HEK293 (cell line): ENCODE data around the gene ISYNA1.

ENCODE experiments used
- CTCF ChIA-PET: fragments of 350-600 bp; formaldehyde crosslinking; extraction: SDS; loops from one replicate; lab custom pipeline; 2021; ENCODE audit warnings: antibody characterized with exemption; lab: Yijun Ruan, JAX
- POLR2A ChIA-PET: fragments of 300-600 bp; formaldehyde crosslinking; extraction: SDS; loops from one replicate; lab custom pipeline; 2020; ENCODE audit warnings: antibody characterized with exemption, inconsistent platforms; lab: Yijun Ruan, JAX
- H3K27ac ChIP-seq: fragments of 200-500 bp; sonication (Bioruptor generic); 2 replicates; pipeline ENCODE4 v1.5.1; 2014; ENCODE audit warnings: low read depth, low read length, control low read depth, inconsistent platforms; ENCODE audit errors: extremely low read depth
- H3K36me3 ChIP-seq, 2 experiments: fragments of 200-500 bp in 1 of 2; sonication (Bioruptor generic) in 1 of 2; 1 replicate in 1 of 2; 2 replicates in 1 of 2; pipeline ENCODE4 v1.5.1; 2014 to 2017; ENCODE audit warnings: inconsistent platforms in 2 of 2, low read length in 2 of 2; ENCODE audit not compliant: control insufficient read depth in 2 of 2, insufficient read depth in 1 of 2
- H3K4me1 ChIP-seq: fragments of 200-500 bp; sonication (Bioruptor generic); 2 replicates; pipeline ENCODE4 v1.5.1; 2014; ENCODE audit warnings: mild to moderate bottlenecking, low read length, inconsistent platforms; ENCODE audit not compliant: control insufficient read depth, insufficient read depth
- H3K4me3 ChIP-seq: 2 replicates; pipeline ENCODE4 v1.5.1; 2011; ENCODE audit warnings: low read depth, mild to moderate bottlenecking, control low read depth, low read length, moderate library complexity
- H3K9me3 ChIP-seq: fragments of 200-500 bp; sonication (Bioruptor generic); 2 replicates; pipeline ENCODE4 v1.5.1; 2014; ENCODE audit warnings: low read depth, low read length, inconsistent platforms; ENCODE audit not compliant: control insufficient read depth, insufficient read depth
- BCL11A ChIP-seq: fragments of 450-650 bp; formaldehyde crosslinking; IDR thresholded peaks from 2 replicates; pipeline ENCODE4 v1.5.1; 2016; ENCODE audit warnings: low read depth, missing biosample characterization, missing genetic modification characterization
- HOXA7 ChIP-seq: sonication (generic); formaldehyde crosslinking; IDR thresholded peaks from 2 replicates; pipeline ENCODE4 v1.8.1; 2022; ENCODE audit warnings: missing genetic modification reagents, borderline replicate concordance
- SETDB1 ChIP-seq: IDR thresholded peaks from one replicate; pipeline ENCODE4 v1.6.1; 2017; ENCODE audit warnings: mild to moderate bottlenecking, low read length, moderate library complexity, mixed read lengths; ENCODE audit not compliant: insufficient read length
- TCF7L2 ChIP-seq: IDR thresholded peaks from 2 replicates; pipeline ENCODE4 v1.6.1; 2011; ENCODE audit warnings: low read depth, mild to moderate bottlenecking, inconsistent platforms, low read length, moderate library complexity, borderline replicate concordance
- ZFHX2 ChIP-seq: fragments of 450-650 bp; formaldehyde crosslinking; conservative IDR thresholded peaks from 2 replicates; pipeline ENCODE4 v1.5.1; 2016; ENCODE audit warnings: missing biosample characterization, missing genetic modification characterization
- ZNF132 ChIP-seq: fragments of 450-650 bp; formaldehyde crosslinking; IDR thresholded peaks from 2 replicates; pipeline ENCODE4 v1.5.1; 2017; ENCODE audit warnings: missing biosample characterization, missing genetic modification characterization, borderline replicate concordance
- ZNF2 ChIP-seq: fragments of 450-650 bp; formaldehyde crosslinking; IDR thresholded peaks from 2 replicates; pipeline ENCODE4 v1.5.1; 2016; ENCODE audit warnings: missing biosample characterization, missing genetic modification characterization
- ZNF324 ChIP-seq: fragments of 450-650 bp; formaldehyde crosslinking; IDR thresholded peaks from 2 replicates; pipeline ENCODE4 v1.5.1; 2016; ENCODE audit warnings: missing biosample characterization, missing genetic modification characterization
- ZNF555 ChIP-seq: fragments of 450-650 bp; formaldehyde crosslinking; conservative IDR thresholded peaks from 2 replicates; pipeline ENCODE4 v1.5.1; 2017; ENCODE audit warnings: missing biosample characterization, mild to moderate bottlenecking, missing genetic modification characterization, inconsistent platforms
- ZNF76 ChIP-seq: fragments of 450-650 bp; formaldehyde crosslinking; IDR thresholded peaks from 2 replicates; pipeline ENCODE4; 2016; ENCODE audit warnings: low read depth, missing biosample characterization, missing genetic modification characterization, borderline replicate concordance
- TF ChIP-seq, protein P1 (sequence below): fragments of 450-650 bp; formaldehyde crosslinking; IDR thresholded peaks from 2 replicates; pipeline ENCODE4 v1.5.1; 2016; ENCODE audit warnings: missing biosample characterization, missing genetic modification characterization
- TF ChIP-seq, protein P2 (sequence below): fragments of 450-650 bp; formaldehyde crosslinking; IDR thresholded peaks from 2 replicates; pipeline ENCODE4 v1.5.1; 2016; ENCODE audit warnings: missing biosample characterization, missing genetic modification characterization, borderline replicate concordance
- TF ChIP-seq, protein P3 (sequence below): fragments of 450-650 bp; IDR thresholded peaks from 2 replicates; pipeline ENCODE4 v1.5.1; 2018; ENCODE audit warnings: missing biosample characterization, mild to moderate bottlenecking, missing genetic modification characterization
- TF ChIP-seq, protein P4 (sequence below): fragments of 450-650 bp; formaldehyde crosslinking; conservative IDR thresholded peaks from 2 replicates; pipeline ENCODE4 v1.5.1; 2016; ENCODE audit warnings: low read depth, missing biosample characterization, missing genetic modification characterization
- TF ChIP-seq, protein P5 (sequence below): fragments of 450-650 bp; formaldehyde crosslinking; conservative IDR thresholded peaks from 2 replicates; pipeline ENCODE4 v1.5.1; 2016; ENCODE audit warnings: low read depth, missing biosample characterization, missing genetic modification characterization
- TF ChIP-seq, protein P6 (sequence below): fragments of 450-650 bp; formaldehyde crosslinking; IDR thresholded peaks from 2 replicates; pipeline ENCODE4 v1.5.1; 2016; ENCODE audit warnings: missing biosample characterization, missing genetic modification characterization

ISYNA1 gene

DNA sequence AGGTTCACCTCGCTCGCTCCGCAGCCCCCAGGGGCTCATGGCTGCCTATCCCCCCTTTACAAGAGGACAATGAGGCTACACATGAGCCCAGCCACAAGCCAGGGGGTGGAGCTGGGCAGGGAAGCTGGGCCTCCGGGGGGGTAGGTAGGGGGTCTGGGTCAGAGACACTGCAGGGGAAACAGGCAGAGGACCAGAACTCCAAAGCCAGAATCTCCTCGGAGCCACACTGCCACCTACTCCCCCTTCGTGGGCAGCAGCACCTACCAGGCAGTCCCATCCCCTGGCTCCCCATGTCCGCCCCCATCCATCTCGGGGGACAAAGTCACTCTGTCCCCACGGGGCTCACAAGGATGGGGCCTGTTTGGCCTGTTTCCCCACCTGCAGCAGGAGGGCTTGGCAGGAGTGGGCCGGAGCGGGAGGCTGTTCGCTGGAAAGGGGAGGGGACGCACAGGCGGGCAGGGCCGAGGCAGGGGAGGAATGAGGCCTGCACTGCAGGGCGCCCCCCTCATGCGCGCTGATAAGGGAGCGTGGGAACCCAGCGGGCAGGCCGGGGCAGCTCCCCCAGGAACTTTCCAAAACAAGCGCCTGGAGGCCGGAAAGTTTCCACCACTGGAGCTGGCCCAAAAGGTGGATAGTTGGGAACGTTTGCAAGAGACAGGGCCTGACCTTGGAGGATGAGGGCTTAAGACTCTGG lies 545 bp upstream of the ISYNA1 start:
- H3K36me3 ChIP-seq = peaks cover 5 to 26% of the 10 kb centered on the region in 2 experiments; a peak in 2 of 3 replicates
- peaks cover 16% of the 10 kb centered on the region for H3K4me1 ChIP-seq
- ChIA-PET CTCF (interaction anchor here (1.0 to 3.2 kb wide), 4 partner anchors 12 to 150 kb away, joined by 3 to 25 read pairs (median 12); partner anchors contain the start of gene REX1BD), POLR2A (interaction anchor here (0.6 to 1.8 kb wide), 3 partner anchors 13 to 494 kb away, joined by 4 to 5 read pairs (median 4); partner anchors contain the start of genes COPE and DDX49)
- peak overlapping the region; percentile 94 for H3K27ac ChIP-seq
- H3K4me3 ChIP-seq = peak overlapping the region; percentile 8
- H3K9me3 ChIP-seq = no peaks in the 10 kb centered on the region
- TF ChIP-seq ZFHX2 (peak; percentile 97), ZNF2 (tag by site-specific recombination) (peak; percentile 27; the same call in 1 of the 2 replicates), HOXA7 (CRISPR knock-in tag) (no peak), ZNF132 (tag by site-specific recombination) (no peak), BCL11A (tag by site-specific recombination) (peak; percentile 34; the same call in 1 of the 2 replicates), ZNF76 (tag by site-specific recombination) (peak; percentile 52; the same call in 1 of the 2 replicates), ZNF555 (tag by site-specific recombination) (no peak), SETDB1 (no peak), ZNF324 (tag by site-specific recombination) (peak; percentile 78), TCF7L2 (no peak)
- TF ChIP-seq, protein P1, sequence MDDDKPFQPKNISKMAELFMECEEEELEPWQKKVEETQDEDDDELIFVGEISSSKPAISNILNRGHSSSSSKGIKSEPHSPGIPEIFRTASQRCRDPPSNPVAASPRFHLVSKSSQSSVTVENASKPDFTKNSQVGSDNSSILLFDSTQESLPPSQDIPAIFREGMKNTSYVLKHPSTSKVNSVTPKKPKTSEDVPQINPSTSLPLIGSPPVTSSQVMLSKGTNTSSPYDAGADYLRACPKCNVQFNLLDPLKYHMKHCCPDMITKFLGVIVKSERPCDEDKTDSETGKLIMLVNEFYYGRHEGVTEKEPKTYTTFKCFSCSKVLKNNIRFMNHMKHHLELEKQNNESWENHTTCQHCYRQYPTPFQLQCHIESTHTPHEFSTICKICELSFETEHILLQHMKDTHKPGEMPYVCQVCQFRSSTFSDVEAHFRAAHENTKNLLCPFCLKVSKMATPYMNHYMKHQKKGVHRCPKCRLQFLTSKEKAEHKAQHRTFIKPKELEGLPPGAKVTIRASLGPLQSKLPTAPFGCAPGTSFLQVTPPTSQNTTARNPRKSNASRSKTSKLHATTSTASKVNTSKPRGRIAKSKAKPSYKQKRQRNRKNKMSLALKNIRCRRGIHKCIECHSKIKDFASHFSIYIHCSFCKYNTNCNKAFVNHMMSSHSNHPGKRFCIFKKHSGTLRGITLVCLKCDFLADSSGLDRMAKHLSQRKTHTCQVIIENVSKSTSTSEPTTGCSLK (tag by site-specific recombination) = no peak
- TF ChIP-seq, protein P2, sequence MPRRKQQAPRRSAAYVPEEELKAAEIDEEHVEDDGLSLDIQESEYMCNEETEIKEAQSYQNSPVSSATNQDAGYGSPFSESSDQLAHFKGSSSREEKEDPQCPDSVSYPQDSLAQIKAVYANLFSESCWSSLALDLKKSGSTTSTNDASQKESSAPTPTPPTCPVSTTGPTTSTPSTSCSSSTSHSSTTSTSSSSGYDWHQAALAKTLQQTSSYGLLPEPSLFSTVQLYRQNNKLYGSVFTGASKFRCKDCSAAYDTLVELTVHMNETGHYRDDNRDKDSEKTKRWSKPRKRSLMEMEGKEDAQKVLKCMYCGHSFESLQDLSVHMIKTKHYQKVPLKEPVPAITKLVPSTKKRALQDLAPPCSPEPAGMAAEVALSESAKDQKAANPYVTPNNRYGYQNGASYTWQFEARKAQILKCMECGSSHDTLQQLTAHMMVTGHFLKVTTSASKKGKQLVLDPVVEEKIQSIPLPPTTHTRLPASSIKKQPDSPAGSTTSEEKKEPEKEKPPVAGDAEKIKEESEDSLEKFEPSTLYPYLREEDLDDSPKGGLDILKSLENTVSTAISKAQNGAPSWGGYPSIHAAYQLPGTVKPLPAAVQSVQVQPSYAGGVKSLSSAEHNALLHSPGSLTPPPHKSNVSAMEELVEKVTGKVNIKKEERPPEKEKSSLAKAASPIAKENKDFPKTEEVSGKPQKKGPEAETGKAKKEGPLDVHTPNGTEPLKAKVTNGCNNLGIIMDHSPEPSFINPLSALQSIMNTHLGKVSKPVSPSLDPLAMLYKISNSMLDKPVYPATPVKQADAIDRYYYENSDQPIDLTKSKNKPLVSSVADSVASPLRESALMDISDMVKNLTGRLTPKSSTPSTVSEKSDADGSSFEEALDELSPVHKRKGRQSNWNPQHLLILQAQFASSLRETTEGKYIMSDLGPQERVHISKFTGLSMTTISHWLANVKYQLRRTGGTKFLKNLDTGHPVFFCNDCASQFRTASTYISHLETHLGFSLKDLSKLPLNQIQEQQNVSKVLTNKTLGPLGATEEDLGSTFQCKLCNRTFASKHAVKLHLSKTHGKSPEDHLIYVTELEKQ (tag by site-specific recombination) = peak; percentile 25; the same call in 1 of the 2 replicates
- TF ChIP-seq, protein P3, sequence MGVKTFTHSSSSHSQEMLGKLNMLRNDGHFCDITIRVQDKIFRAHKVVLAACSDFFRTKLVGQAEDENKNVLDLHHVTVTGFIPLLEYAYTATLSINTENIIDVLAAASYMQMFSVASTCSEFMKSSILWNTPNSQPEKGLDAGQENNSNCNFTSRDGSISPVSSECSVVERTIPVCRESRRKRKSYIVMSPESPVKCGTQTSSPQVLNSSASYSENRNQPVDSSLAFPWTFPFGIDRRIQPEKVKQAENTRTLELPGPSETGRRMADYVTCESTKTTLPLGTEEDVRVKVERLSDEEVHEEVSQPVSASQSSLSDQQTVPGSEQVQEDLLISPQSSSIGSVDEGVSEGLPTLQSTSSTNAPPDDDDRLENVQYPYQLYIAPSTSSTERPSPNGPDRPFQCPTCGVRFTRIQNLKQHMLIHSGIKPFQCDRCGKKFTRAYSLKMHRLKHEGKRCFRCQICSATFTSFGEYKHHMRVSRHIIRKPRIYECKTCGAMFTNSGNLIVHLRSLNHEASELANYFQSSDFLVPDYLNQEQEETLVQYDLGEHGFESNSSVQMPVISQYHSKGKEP (tag by site-specific recombination) = peak; percentile 78
- TF ChIP-seq, protein P4, sequence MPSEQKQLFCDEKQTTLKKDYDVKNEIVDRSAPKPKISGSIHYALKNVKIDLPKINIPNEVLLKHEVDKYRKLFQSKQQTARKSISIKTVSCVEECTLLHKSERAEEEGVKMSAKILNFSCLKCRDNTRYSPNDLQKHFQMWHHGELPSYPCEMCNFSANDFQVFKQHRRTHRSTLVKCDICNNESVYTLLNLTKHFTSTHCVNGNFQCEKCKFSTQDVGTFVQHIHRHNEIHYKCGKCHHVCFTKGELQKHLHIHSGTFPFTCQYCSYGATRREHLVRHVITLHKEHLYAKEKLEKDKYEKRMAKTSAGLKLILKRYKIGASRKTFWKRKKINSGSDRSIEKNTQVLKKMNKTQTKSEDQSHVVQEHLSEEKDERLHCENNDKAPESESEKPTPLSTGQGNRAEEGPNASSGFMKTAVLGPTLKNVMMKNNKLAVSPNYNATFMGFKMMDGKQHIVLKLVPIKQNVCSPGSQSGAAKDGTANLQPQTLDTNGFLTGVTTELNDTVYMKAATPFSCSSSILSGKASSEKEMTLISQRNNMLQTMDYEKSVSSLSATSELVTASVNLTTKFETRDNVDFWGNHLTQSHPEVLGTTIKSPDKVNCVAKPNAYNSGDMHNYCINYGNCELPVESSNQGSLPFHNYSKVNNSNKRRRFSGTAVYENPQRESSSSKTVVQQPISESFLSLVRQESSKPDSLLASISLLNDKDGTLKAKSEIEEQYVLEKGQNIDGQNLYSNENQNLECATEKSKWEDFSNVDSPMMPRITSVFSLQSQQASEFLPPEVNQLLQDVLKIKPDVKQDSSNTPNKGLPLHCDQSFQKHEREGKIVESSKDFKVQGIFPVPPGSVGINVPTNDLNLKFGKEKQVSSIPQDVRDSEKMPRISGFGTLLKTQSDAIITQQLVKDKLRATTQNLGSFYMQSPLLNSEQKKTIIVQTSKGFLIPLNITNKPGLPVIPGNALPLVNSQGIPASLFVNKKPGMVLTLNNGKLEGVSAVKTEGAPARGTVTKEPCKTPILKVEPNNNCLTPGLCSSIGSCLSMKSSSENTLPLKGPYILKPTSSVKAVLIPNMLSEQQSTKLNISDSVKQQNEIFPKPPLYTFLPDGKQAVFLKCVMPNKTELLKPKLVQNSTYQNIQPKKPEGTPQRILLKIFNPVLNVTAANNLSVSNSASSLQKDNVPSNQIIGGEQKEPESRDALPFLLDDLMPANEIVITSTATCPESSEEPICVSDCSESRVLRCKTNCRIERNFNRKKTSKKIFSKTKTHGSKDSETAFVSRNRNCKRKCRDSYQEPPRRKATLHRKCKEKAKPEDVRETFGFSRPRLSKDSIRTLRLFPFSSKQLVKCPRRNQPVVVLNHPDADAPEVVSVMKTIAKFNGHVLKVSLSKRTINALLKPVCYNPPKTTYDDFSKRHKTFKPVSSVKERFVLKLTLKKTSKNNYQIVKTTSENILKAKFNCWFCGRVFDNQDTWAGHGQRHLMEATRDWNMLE = no peak
- TF ChIP-seq, protein P5, sequence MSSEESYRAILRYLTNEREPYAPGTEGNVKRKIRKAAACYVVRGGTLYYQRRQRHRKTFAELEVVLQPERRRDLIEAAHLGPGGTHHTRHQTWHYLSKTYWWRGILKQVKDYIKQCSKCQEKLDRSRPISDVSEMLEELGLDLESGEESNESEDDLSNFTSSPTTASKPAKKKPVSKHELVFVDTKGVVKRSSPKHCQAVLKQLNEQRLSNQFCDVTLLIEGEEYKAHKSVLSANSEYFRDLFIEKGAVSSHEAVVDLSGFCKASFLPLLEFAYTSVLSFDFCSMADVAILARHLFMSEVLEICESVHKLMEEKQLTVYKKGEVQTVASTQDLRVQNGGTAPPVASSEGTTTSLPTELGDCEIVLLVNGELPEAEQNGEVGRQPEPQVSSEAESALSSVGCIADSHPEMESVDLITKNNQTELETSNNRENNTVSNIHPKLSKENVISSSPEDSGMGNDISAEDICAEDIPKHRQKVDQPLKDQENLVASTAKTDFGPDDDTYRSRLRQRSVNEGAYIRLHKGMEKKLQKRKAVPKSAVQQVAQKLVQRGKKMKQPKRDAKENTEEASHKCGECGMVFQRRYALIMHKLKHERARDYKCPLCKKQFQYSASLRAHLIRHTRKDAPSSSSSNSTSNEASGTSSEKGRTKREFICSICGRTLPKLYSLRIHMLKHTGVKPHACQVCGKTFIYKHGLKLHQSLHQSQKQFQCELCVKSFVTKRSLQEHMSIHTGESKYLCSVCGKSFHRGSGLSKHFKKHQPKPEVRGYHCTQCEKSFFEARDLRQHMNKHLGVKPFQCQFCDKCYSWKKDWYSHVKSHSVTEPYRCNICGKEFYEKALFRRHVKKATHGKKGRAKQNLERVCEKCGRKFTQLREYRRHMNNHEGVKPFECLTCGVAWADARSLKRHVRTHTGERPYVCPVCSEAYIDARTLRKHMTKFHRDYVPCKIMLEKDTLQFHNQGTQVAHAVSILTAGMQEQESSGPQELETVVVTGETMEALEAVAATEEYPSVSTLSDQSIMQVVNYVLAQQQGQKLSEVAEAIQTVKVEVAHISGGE (tag by site-specific recombination) = peak; percentile 42
- TF ChIP-seq, protein P6, sequence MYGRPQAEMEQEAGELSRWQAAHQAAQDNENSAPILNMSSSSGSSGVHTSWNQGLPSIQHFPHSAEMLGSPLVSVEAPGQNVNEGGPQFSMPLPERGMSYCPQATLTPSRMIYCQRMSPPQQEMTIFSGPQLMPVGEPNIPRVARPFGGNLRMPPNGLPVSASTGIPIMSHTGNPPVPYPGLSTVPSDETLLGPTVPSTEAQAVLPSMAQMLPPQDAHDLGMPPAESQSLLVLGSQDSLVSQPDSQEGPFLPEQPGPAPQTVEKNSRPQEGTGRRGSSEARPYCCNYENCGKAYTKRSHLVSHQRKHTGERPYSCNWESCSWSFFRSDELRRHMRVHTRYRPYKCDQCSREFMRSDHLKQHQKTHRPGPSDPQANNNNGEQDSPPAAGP (tag by site-specific recombination) = peak; percentile 94
